HG02970 (cell line): ENCODE data around the gene TBX1.

Experiments
- ATAC-seq: cut with Tn5 transposase; IDR thresholded peaks from one replicate; pipeline ENCODE4 v1.9.1; 2021; ENCODE audit warnings: mild to moderate bottlenecking, moderate library complexity, moderate number of reproducible peaks; ENCODE audit not compliant: unreplicated experiment, low FRiP score

TBX1 gene

DNA sequence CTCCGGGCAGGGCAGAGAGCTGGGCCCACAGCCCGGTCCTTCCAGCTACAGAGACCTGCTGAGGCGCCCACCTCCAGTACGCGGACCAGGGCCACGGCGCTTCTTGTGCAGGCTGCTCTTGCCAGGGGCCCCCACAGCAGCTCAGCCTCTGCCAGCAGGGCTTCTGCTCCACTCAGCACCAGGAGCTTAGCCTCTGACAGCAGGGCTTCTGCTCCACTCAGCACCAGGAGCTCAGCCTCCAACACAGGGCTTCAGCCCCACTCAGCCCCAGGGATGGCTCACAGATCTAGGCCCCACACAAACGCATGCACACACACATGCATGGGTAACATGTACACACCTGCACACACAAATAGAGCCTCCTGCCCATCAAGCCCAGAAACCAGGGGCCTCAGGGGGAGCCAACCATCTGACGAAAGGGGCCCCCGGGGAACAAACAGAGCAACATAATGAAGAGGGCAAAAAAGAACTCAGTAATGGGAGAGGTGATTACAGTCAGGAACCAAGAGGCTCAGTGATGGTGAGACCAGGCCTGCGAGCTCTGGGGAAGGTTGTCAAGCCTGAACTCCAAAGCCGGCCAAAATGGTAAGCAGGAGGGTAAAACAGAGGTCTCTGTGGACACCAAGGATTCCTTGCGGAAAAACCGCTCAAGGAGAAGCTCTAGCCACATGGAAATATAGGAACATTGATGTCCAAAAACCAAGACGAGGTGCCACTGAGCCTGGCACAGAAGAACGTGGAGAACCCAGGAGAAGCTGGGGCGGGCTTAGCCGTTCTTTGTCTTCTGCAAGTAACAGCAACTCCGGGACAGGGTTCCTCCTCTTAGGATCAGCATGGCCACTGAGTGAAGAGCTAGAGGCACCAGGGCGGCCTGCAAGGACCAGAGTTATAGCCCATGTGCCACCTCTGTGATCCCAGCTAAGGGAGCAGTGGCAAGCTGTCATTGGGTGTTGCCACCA, 47.6 kb downstream of the TBX1 start:
- ATAC-seq = no peak

DNA sequence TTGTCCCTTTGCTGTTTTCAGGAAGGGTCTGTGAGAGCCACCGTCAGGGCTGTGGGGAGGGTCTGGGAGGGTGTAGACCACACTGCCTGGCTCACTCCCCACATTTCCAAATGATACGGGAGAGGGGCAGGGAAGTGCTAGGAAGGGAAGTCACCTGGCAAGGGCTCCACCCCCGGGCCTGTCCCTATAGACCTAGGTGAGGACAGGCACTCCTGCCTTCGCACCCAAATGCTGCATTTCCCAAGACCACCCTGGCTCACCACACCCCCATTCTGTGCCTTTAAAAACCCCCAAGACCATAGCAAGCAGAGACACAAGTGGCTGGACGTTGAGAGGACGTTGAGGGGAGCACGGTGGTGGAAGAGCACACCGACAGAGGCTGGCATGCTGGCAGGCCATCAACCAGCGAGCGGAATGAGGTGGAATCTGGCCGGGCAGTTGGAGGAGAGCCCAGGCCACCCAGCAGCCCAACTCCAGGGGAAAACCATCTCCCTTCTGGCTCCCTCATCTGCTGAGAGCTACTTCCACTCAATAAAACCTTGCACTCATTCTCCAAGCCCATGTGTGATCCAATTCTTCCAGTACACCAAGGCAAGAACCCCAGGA, 48.4 kb downstream of the TBX1 start:
- ATAC-seq = no peak

DNA sequence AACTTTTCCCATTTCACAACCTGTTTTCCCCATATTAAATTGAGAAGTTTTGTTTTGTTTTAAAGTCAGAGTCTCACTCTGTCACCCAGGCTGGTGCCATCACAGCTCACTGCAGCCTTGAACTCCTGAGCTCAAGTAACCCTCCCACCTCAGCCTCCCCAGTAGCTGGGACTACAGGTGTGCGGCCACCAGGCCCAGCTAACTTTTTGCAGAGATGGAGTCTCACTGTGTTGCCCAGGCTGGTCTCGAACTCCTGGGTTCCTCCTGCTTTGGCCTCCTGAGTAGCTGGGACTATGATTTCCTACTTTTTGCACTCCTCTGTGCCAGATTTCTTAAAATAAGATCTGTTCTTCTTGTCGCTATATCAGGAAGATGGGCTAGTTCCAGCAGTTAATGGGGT, 49.2 kb downstream of the TBX1 start:
- ATAC-seq = no peak

DNA sequence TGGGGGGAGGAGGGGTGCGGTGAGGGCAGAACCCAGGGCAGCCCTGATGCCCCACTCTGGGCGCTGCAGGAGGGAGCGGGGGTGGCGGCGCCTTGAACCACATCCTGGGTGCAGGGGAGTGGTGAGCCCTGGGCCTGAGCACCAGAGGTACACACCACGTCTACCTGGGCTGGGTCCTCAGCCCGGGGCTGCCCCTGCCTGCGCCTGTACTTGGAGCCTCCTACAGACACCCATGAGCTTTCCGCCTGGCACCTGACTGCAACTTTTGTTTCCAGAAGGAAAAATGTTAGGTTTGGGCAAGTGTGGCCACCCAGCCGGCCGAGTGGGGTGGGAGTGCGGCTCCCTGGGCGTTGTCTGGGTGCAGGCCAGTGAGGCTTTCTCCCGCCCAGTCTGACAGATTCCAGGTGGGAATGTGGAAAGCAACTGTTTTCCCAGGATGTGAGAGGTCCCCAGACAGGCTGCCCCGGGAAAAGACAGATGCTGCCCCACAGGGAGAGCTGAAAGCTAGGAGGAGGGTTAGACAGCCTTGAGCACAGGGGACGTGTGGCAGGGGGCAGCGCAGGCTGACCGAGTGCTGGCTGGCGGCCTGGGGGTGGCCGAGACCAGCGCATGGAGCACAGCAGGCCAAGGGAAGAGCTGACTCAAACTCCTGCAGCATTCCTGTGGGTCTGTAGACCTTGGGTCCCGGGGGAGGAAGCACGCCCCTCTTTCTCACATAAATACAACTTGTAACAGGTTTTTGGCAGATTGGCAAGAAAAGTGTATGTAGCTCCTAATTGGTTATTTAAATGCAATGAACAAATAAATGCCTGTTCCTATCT, 50.0 kb downstream of the TBX1 start:
- ATAC-seq = no peak

DNA sequence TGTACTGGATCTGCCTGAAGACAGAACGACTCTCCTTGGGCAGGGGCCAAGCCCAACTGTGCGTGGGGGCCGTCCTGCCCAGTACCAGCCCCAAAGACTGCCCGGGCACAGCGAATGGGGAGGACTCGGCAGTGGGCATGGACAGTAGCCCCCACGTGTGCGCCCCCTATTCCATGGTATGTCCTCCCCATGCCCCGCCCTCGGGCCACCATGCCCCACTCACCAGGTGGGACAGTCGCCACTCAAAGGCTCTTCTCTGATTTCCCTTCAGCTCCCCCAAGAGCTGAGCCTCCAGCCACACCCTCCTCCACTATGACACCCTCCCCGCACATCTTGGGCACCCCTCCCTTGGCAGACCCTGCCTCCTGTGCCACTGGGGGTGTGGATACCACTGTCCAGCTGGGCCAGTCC, 50.6 kb downstream of the TBX1 start:
- ATAC-seq = no peak

DNA sequence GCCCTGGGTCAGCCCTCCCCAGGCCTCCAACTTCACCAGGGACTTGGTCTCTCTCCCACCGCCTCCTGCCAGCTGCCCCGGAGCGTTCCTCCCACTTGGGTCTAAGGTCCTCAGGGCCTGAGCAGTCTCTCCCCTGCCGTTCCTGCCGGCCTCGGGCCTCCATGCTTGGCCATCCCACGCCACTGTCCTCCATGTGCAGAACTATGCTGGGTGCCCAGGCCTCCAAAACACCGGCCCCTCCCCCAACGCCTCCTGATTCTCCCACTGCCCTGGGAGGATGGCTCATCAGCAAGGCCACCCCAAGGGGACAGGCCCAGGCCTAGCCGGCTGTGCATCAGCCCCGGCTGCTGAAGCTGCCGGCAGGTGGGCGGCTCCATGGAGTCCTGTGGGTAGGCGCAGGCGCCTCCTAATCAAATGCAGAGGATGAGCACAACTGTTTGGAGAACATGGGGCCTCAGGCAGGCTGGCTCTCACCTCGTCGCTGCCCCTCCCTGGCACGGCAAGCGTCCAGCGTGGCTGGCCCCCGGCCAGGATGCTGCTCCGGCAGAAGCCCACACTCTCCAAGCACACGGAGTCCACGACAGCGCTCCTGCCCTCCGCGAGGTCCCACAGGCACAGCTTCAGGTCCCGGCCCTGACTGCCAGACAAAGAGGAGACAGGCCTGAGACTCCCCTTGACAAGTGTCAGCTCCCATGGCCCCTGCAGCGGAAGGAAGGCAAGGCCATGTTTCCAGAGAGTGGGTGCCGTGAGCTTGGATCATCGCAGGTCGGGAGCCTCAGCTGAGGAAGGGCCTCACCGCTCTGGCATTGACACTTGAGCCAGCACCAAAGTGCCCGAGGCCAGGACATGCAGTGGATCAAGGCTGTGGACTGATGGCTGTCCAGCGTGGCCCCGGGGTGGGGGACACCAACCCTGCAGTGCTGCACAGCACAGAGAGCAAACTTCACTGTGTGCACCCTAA, 51.5 kb downstream of the TBX1 start:
- no peak for ATAC-seq

DNA sequence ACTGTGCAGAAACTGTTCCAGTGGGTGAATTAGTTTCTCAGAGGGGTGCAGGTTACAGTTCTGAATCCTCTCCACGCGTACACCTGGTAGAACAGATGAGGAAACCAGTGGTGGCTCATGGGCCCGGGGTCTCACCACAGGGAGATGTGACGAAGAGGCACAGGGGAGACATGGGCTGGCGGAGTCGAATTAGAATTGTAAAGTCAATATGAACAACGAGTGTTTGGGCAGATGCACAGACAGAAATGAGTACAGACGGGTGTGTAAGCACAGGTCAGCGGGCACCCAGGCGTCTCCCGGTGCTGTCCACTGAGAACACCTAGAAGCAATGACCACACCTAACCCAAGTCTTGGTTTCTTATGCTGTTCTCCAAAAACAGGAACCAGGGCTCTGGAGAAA, 52.3 kb downstream of the TBX1 start:
- ATAC-seq = no peak

DNA sequence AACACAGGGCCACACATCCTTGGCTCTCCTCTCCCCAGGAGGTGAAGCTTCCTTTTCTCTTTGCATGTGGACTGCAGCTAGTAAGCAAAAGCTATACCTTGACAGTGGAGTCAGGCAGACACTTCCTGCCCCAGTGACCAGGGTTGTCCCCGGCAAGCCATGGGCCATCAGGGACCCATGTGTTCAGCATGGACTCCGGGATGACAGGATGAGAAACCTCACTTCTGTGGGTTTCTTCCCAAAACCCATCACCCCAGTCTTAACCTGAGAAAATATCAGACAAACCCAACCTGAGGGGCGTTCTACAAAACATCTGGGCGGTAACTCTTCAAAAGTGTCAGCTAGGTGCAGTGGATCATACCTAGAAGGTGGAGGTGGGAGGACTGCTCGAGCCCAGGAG, 53.9 kb downstream of the TBX1 start:
- no peak for ATAC-seq

DNA sequence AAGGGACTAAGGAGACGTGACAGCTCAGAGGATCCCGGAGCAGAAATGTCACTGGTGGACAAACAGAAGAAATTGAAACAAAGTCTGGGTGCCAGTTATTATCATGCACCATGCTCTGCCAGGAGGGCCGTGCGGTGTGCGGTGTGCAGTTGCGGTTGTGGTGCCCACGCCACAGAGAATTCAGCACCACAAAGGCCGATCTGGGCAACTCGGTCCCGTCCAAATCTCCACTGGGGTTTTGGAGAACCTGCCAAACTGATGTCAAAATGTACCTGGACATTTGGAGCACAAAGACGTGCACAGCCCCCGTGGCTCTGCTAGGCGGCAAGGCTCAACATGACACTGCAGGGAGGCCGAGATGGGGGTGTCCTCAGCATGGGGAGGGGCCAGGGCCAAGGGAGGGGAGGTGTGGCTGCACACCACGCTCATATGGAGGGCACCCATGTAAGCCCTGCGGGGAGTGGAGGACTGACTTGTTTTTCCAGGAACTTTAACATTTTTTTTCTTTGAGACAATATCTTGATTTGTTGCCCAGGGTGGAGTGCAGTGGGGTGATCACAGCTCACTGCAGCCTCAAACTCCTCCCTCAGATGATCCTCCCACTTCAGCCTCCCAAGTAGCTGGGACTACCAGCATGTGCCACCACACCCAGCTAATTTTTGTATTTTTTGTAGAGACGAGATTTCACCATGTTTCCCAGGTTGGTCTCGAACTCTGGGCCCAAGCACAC, 54.7 kb downstream of the TBX1 start:
- no peak for ATAC-seq

DNA sequence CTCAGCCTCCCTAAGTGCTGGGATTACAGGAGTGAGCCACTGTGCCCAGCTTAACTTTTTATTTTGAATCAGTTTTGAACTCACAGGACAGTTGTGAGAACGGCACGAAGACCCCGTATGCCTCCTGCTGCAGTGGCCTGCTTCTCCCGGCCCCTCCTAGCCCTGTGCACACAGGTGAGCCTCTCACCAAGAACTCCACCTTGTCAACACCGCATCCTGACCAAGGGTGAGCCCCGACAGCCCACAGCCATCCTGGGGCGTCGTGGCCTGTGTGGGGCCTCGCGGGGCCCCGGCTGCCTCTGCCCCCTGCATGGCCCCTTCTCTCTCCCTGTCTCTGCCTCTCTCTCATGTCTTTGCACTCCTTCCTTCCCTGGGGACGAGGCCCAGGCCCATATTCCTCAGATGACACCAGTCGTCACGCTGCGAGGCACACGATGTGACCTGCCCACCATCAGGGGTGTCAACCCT, 55.3 kb downstream of the TBX1 start:
- no peak for ATAC-seq

DNA sequence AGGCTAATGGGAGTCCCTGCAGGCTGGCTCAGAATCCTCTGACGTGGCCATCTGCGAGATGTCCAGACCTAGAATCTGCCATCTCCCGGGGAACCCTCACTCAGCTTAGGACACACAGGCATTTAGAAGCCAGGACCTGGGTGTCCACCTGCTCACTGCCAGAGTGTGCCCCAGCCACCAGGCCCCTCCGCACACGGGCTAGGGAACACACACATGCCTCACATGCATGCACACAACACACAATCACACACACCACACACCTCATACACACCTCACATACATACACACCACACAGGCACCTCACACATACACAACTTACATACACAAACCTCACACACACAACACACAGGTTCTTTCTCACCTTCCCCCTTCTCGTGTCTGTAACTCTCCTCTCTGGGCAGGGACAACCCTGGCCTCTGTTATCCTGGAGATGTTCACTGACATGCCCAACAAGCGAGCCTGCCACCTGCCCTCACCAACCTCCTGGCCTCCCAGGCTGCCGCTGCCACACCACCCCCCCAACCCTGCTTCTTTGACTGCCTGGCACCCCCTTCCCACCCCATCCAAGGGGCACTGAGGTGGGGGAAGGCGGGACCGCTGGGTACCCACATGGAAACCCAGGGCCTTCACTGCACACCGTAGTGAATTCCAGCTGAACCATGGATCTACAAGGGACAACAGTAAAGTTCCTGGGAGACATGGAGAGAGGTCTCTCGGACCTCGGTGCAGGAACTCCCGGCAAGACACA, 56.0 kb downstream of the TBX1 start:
- ATAC-seq = no peak
